ENCODE results near the gene SSR2. TPM values are rescaled to one million over a fixed set of nuclear protein-coding genes. Genes with fewer than 3 reads are reported as not detected.
A peak's percentile ranks its signal among the peaks of the same experiment; 100 is the strongest.

Gene SSR2
- total and polyA plus RNA-seq, 4 donors, result 93.1 to 264 (median 173) TPM

DNA sequence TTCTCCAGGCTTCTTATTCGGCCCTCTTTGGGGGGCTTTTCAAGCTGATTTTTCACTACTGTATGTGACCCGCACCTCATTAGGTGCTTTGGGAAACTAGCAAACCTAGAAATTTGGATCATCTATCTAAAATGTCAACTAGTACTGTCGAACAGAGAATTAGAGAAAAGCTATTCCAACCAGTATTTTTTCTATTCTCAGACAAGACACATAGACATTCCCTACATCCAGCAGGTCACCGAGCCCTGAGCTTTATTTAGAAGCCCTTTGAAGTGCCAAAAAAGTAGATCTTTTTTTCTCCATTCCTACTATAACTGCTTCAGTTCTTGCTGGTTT is 310 bp upstream of the SSR2 start:
- peak overlapping the region in 1 of 2 donors; percentile 83 for H3K27ac ChIP-seq (ENCODE audit: low read depth in 1 of 2, low read length in 2 of 2)
- H3K36me3 ChIP-seq (ENCODE audit: control insufficient read depth in 4 of 4, insufficient read depth in 3 of 4, low read depth in 1 of 4, low read length in 3 of 4), result peaks cover 11 to 15% (median 14%) of the 10 kb centered on the region in 4 donors
- 5% methylated on average over 4 of the region's 4 CpGs for WGBS
- peak overlapping the region; percentile 71 to 87 (median 75) for H3K4me3 ChIP-seq (ENCODE audit: low read depth in 1 of 3, low read length in 3 of 3)
- no peak for TF ChIP-seq TAF1 (conservative IDR thresholded peaks at IDR 0.05)
- no peak for TF ChIP-seq FOXA2 (IDR thresholded peaks at IDR 0.05)
- TF ChIP-seq EGR1 (IDR thresholded peaks at IDR 0.05; ENCODE audit: low read depth in 2 of 2), result peak in 1 of 2 donors; percentile 5
- TF ChIP-seq RAD21 (IDR thresholded peaks at IDR 0.05), result no peak
- TF ChIP-seq, protein P1, sequence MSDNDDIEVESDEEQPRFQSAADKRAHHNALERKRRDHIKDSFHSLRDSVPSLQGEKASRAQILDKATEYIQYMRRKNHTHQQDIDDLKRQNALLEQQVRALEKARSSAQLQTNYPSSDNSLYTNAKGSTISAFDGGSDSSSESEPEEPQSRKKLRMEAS (IDR thresholded peaks at IDR 0.05), result no peak
- TF ChIP-seq HNF4A (conservative IDR thresholded peaks at IDR 0.05), result no peak
- TF ChIP-seq GABPA (IDR thresholded peaks at IDR 0.05 in 1 of 2, conservative IDR thresholded peaks at IDR 0.05 in 1 of 2), result peak; percentile 3
- no peak for TF ChIP-seq REST (IDR thresholded peaks at IDR 0.05)
- TF ChIP-seq, protein P2, sequence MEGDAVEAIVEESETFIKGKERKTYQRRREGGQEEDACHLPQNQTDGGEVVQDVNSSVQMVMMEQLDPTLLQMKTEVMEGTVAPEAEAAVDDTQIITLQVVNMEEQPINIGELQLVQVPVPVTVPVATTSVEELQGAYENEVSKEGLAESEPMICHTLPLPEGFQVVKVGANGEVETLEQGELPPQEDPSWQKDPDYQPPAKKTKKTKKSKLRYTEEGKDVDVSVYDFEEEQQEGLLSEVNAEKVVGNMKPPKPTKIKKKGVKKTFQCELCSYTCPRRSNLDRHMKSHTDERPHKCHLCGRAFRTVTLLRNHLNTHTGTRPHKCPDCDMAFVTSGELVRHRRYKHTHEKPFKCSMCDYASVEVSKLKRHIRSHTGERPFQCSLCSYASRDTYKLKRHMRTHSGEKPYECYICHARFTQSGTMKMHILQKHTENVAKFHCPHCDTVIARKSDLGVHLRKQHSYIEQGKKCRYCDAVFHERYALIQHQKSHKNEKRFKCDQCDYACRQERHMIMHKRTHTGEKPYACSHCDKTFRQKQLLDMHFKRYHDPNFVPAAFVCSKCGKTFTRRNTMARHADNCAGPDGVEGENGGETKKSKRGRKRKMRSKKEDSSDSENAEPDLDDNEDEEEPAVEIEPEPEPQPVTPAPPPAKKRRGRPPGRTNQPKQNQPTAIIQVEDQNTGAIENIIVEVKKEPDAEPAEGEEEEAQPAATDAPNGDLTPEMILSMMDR (IDR thresholded peaks at IDR 0.05; ENCODE audit: low read depth, low read length, missing input control), result no peak
- no peak for TF ChIP-seq NR2F2 (IDR thresholded peaks at IDR 0.05)
- no peak for TF ChIP-seq HNF4G (IDR thresholded peaks at IDR 0.05)
- TF ChIP-seq ATF3 (IDR thresholded peaks at IDR 0.05), result no peak
- no peaks in the 10 kb centered on the region for H3K27me3 ChIP-seq (ENCODE audit: control insufficient read depth in 4 of 4, insufficient read depth in 4 of 4, low read length in 3 of 4)
- H3K9me3 ChIP-seq (ENCODE audit: control insufficient read depth in 4 of 4, low read length in 3 of 4), result no peaks in the 10 kb centered on the region
- H3K4me1 ChIP-seq (ENCODE audit: control insufficient read depth in 4 of 4, insufficient read depth in 4 of 4, low read length in 3 of 4), result peaks cover 0 to 20% (median 7%) of the 10 kb centered on the region in 4 donors
- peak overlapping the region in 1 of 2 donors; percentile 64 for H3K9ac ChIP-seq (ENCODE audit: low read depth in 1 of 2, low read length in 2 of 2)
- no peak for DNase-seq (ENCODE audit: low spot score)

DNA sequence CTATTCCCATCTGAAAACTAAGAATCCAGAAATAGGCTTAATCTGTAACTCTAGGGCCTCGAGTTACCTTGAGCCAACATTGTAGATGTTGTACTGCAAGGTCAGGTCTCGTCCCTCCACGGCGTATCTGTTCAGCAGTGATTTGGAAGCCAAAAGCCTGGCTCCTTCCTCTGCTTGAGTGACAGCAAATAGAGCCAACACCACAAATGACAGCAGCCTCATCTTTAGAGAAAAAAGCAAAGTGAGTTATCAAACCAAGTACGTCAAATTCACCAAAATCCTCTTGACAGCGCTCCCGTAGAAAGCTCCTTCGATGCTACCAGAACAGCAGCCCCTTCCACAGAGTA is 832 bp downstream of the SSR2 start:
- Histone ChIP-seq H3K27me3 (ENCODE audit: control insufficient read depth in 4 of 4, insufficient read depth in 4 of 4, low read length in 3 of 4) (no peaks in the 10 kb centered on the region), H3K27ac (ENCODE audit: low read depth in 1 of 2, low read length in 2 of 2) (peak overlapping the region; percentile 19 to 83), H3K4me3 (ENCODE audit: low read depth in 1 of 3, low read length in 3 of 3) (peak overlapping the region; percentile 71 to 87 (median 75)), H3K9me3 (ENCODE audit: control insufficient read depth in 4 of 4, low read length in 3 of 4) (no peaks in the 10 kb centered on the region), H3K4me1 (ENCODE audit: control insufficient read depth in 4 of 4, insufficient read depth in 4 of 4, low read length in 3 of 4) (peaks cover 0 to 17% (median 7%) of the 10 kb centered on the region in 4 donors), H3K36me3 (ENCODE audit: control insufficient read depth in 4 of 4, insufficient read depth in 3 of 4, low read depth in 1 of 4, low read length in 3 of 4) (peaks cover 15 to 21% (median 16%) of the 10 kb centered on the region in 4 donors), H3K9ac (ENCODE audit: low read depth in 1 of 2, low read length in 2 of 2) (peak overlapping the region; percentile 63 to 75)
- DNase-seq (ENCODE audit: low spot score), result no peak
- no peak for TF ChIP-seq RXRA (IDR thresholded peaks at IDR 0.05)
- no peak for TF ChIP-seq FOXA2 (IDR thresholded peaks at IDR 0.05)
- no peak for TF ChIP-seq REST (IDR thresholded peaks at IDR 0.05)
- TF ChIP-seq SP1 (IDR thresholded peaks at IDR 0.05), result no peak
- 25% methylated on average over 8 of the region's 8 CpGs for WGBS

All from liver (tissue), 9 donors.